Large intestine (tissue), 3 donors: ENCODE data around the gene SLC50A1. TPM values are rescaled to one million over a fixed set of nuclear protein-coding genes. Genes with fewer than 3 reads are reported as not detected.

Source experiments
- DNase-seq, 2 donors: peaks; one replicate each; pipeline versions ENCODE4 v3.0.0 to v3.0.0-alpha.2; 2013
- H3K27ac ChIP-seq: one replicate; pipeline ENCODE4 v1.5.1; 2013; ENCODE audit warnings: low read length
- H3K27me3 ChIP-seq: 2 replicates; pipeline ENCODE4 v1.6.1; 2013; ENCODE audit warnings: low read length; ENCODE audit not compliant: control insufficient read depth, insufficient read depth
- H3K36me3 ChIP-seq: 2 replicates; pipeline ENCODE4 v1.6.1; 2013; ENCODE audit warnings: low read length; ENCODE audit not compliant: control insufficient read depth, insufficient read depth
- H3K4me1 ChIP-seq: one replicate; pipeline ENCODE4 v1.6.1; 2013; ENCODE audit warnings: low read length; ENCODE audit not compliant: control insufficient read depth, insufficient read depth
- H3K4me3 ChIP-seq: one replicate; pipeline ENCODE4 v1.5.1; 2013; ENCODE audit warnings: low read length
- H3K9me3 ChIP-seq: one replicate; pipeline ENCODE4 v1.6.1; 2013; ENCODE audit warnings: mild to moderate bottlenecking, low read depth, low read length, moderate library complexity; ENCODE audit not compliant: control insufficient read depth
- WGBS: methylation state at CpG from one replicate; pipeline ENCODE4 v1.1.5; 2013; ENCODE audit warnings: low lambda C conversion rate; ENCODE audit not compliant: insufficient coverage; 5-methylcytosine and 5-hydroxymethylcytosine counted together
- polyA plus RNA-seq: library from polyadenylated mRNA; unstranded; fragments of 120-200 nt; gene quantifications from one replicate; pipeline ENCODE4 v1.2.1, GENCODE V29; 2013

Gene SLC50A1
- polyA plus RNA-seq, 1 donor: 57.4 TPM

GRCh38 chr1:155126556-155127104, 9.0 kb upstream of the SLC50A1 start:
- Histone ChIP-seq H3K27me3 (peaks cover 10% of the 10 kb centered on the region), H3K9me3 (no peaks in the 10 kb centered on the region), H3K27ac (peak overlapping the region; percentile 95), H3K4me3 (peak overlapping the region; percentile 79), H3K4me1 (peaks cover 47% of the 10 kb centered on the region), H3K36me3 (peaks cover 7% of the 10 kb centered on the region)
- DNase-seq: peak; percentile 78 to 90
- WGBS: no CpG with 5 or more reads among the region's 32 CpGs

DNA sequence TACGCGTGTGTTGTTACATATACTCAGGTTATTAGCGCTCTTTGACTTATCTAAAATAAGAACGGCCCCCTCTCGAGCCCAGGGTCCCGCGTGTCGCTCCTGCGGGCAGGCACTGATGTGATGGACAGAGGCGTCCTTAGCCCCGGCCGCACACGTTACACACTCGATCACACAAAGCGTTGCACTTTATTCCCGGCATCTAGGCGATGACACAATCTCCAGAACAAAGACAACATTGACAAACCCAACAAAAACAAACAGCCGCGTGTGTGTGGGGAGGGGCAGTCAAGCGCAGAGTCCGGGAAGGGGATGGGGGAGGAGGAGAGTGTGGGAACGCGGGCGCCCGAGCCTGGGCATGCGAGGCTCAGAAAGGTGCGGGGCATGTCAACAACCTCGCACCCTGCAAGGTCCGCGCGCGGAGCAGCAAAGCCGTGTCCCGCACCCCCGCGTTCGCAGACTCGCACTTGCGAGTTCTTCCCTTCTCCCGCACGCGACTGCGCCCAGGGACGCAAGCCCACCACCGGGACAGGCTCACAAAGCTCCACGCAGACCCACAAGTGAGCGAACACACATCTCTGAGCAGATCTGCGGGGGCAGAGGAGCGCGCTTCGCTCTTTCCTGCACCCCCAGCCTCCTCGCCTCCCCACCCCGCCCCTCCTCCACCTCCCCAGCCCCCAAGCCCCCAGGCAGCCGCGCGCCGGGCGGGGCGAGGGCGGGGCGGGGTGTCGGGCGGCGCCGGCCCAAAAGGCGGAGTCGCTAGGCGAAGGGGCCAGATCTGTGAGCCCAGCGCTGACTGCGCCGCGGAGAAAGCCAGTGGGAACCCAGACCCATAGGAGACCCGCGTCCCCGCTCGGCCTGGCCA, 8.3 kb upstream of the SLC50A1 start, which contains the start of gene EFNA1:
Gene EFNA1, plus strand, starts transcription at position 772 of the 862 bp plus-strand sequence. CDS start 102 bp downstream, outside the sequence.
- DNase-seq: peak; percentile 84 to 93
- Histone ChIP-seq H3K27me3 (peaks cover 10% of the 10 kb centered on the region), H3K4me1 (peaks cover 51% of the 10 kb centered on the region)

GRCh38 chr1:155127967-155128754, 7.5 kb upstream of the SLC50A1 start:
- DNase-seq: peak in 1 of 2 donors; percentile 28
- peaks cover 51% of the 10 kb centered on the region for H3K4me1 ChIP-seq
- no CpG with 5 or more reads among the region's 17 CpGs for WGBS

More for the DNA sequence above, 8.3 kb upstream of the SLC50A1 start, which contains the start of gene EFNA1:
- Histone ChIP-seq H3K9me3 (no peaks in the 10 kb centered on the region), H3K36me3 (peaks cover 12% of the 10 kb centered on the region), H3K27ac (peak within 1 kb of the TSS; percentile 95), H3K4me3 (peak within 1 kb of the TSS; percentile 79)
- 0% methylated on average over 1 of the region's 76 CpGs for WGBS

DNA sequence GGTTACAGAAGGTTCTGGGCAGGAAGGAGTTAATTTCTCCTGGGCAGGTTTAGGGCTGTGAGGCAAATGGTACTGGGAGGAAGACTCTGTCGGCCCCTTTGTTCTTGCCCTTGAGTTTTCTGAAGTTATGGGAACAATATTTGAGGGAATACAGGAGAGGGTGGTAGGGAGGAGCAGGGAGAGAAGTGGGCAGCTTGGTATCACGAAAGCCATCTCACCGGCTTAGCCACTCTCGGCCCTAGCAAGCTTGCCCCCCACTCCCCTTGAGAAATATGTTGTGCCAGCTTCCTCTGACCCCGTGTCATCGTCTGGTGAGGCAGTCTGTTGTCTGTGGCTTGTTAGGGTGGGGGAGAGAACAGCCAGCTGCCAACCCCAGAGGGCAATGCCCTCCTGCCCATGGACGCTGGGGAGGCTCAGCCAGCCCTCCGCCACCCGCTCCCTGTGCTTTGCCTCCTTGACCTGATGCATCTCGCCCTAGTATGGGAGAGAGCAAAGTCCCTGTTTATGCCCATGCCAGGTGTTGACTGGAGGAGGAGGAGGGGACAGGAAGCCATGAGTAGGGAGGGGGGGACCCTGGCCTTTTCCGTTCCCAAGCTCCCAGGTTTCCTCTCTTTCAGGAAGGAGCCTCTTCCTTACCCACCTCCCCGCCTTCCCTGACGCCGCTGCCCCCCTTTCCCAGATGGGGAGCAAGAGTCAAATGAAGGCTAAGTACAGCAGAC, 6.7 kb upstream of the SLC50A1 start:
- H3K27me3 ChIP-seq: peaks cover 10% of the 10 kb centered on the region

More at GRCh38 chr1:155127967-155128754, 7.5 kb upstream of the SLC50A1 start:
- Histone ChIP-seq H3K4me3 (peak overlapping the region; percentile 79), H3K27ac (peak overlapping the region; percentile 92), H3K27me3 (peaks cover 10% of the 10 kb centered on the region), H3K9me3 (no peaks in the 10 kb centered on the region), H3K36me3 (peaks cover 14% of the 10 kb centered on the region)

GRCh38 chr1:155130272-155131006, 5.2 kb upstream of the SLC50A1 start:
- Histone ChIP-seq H3K27ac (peak overlapping the region; percentile 92), H3K9me3 (no peaks in the 10 kb centered on the region), H3K36me3 (peaks cover 32% of the 10 kb centered on the region), H3K4me1 (peaks cover 54% of the 10 kb centered on the region), H3K4me3 (peak overlapping the region; percentile 79), H3K27me3 (peaks cover 10% of the 10 kb centered on the region)
- DNase-seq: peak in 1 of 2 donors; percentile 40
- no CpG with 5 or more reads among the region's 6 CpGs for WGBS

More for the DNA sequence above, 6.7 kb upstream of the SLC50A1 start:
- H3K4me1 ChIP-seq: peaks cover 54% of the 10 kb centered on the region
- H3K4me3 ChIP-seq: peak overlapping the region; percentile 79
- peak overlapping the region; percentile 92 for H3K27ac ChIP-seq
- DNase-seq: peak; percentile 89 to 94
- H3K9me3 ChIP-seq: no peaks in the 10 kb centered on the region
- no CpG with 5 or more reads among the region's 14 CpGs for WGBS
- peaks cover 22% of the 10 kb centered on the region for H3K36me3 ChIP-seq

- H3K4me1 ChIP-seq: peaks cover 46% of the 10 kb centered on the region
- H3K27me3 ChIP-seq: peaks cover 5% of the 10 kb centered on the region
- H3K4me3 ChIP-seq: peak overlapping the region; percentile 79
- peaks cover 32% of the 10 kb centered on the region for H3K36me3 ChIP-seq
- H3K27ac ChIP-seq: peak overlapping the region; percentile 92
- no peak for DNase-seq
- WGBS: no CpG with 5 or more reads among the region's 8 CpGs
- H3K9me3 ChIP-seq: no peaks in the 10 kb centered on the region
These were observed 4.4 kb upstream of the SLC50A1 start for GRCh38 chr1:155131285-155131684.

DNA sequence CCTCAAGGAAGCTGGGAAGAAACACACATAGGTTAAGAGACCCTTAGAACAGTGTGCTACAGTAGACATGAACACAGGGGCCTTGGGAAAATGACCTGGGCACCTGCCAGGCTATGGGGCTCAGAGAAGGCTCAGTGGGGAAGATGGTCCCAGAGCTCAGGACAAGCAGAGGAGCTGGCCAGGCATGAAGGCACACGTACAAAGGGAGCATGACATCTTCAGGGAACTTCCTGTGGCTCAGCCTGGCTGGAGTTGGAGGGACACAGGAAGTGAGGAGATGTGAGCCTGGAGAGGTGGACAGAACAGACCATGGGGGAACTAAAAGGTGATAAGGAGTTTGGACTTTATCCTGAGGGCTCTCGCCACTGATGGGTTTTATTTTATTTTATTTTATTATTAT, 3.8 kb upstream of the SLC50A1 start:
- Histone ChIP-seq H3K4me1 (peaks cover 45% of the 10 kb centered on the region), H3K4me3 (no peak overlapping the region)

GRCh38 chr1:155133799-155134281, 1.8 kb upstream of the SLC50A1 start:
- H3K27me3 ChIP-seq: no peaks in the 10 kb centered on the region
- H3K36me3 ChIP-seq: peaks cover 45% of the 10 kb centered on the region
- WGBS: no CpG with 5 or more reads among the region's 7 CpGs
- peaks cover 47% of the 10 kb centered on the region for H3K4me1 ChIP-seq
- H3K9me3 ChIP-seq: no peaks in the 10 kb centered on the region
- peak overlapping the region; percentile 99 for H3K27ac ChIP-seq
- H3K4me3 ChIP-seq: no peak overlapping the region
- no peak for DNase-seq

More for the DNA sequence above, 3.8 kb upstream of the SLC50A1 start:
- 60% methylated on average over 1 of the region's 2 CpGs for WGBS
- Histone ChIP-seq H3K27me3 (peaks cover 4% of the 10 kb centered on the region), H3K36me3 (peaks cover 32% of the 10 kb centered on the region), H3K27ac (peak overlapping the region; percentile 1), H3K9me3 (no peaks in the 10 kb centered on the region)
- no peak for DNase-seq

DNA sequence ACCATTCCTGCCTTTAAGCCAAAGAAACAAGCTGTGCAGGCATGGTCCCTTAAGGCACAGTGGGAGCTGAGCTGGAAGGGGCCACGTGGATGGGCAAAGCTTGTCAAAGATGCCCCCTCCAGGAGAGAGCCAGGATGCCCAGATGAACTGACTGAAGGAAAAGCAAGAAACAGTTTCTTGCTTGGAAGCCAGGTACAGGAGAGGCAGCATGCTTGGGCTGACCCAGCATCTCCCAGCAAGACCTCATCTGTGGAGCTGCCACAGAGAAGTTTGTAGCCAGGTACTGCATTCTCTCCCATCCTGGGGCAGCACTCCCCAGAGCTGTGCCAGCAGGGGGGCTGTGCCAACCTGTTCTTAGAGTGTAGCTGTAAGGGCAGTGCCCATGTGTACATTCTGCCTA, 1.3 kb upstream of the SLC50A1 start:
- no CpG with 5 or more reads among the region's 1 CpG for WGBS
- Histone ChIP-seq H3K27me3 (no peaks in the 10 kb centered on the region), H3K9me3 (no peaks in the 10 kb centered on the region), H3K36me3 (peaks cover 45% of the 10 kb centered on the region), H3K27ac (peak overlapping the region; percentile 99), H3K4me3 (no peak overlapping the region), H3K4me1 (peaks cover 50% of the 10 kb centered on the region)
- no peak for DNase-seq
